Activated CD8-positive, alpha-beta memory T cell treated with anti-CD3 and anti-CD28 coated beads for 48 hours (primary cell): ENCODE measurements around the gene KCTD15.

ENCODE experiments used
- DNase-seq, 3 experiments: peaks; one replicate each; pipeline ENCODE4 v3.0.0-alpha.2; 2020; ENCODE audit warnings: low read depth in 2 of 3, low spot score in 2 of 3

The KCTD15 gene

GRCh38 chr19:33796164-33796875, at the start of gene KCTD15:
Gene KCTD15, plus strand, starts transcription at chr19:33796870. Its CDS starts 3,585 bp downstream, at chr19:33800455.
- DNase-seq: no peak

DNA sequence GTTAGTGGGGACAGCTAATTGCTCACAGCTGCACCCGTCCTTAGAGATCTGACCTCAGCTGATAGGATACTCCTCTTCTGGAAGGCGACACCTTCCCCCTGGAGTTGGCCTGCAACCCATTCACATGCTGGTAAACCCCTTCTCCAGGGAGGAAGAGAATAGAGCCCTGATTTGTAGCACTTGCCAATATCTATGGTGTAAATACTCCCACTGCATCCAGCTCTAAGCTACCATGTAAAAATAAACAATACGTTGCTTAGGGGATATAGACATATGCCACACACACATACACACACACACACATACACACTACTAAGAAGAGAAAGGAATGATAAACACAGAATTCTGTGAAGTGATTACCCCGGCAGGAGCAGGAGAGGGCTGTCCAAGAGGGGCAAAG, 49.4 kb upstream of the KCTD15 start:
- no peak for DNase-seq

DNA sequence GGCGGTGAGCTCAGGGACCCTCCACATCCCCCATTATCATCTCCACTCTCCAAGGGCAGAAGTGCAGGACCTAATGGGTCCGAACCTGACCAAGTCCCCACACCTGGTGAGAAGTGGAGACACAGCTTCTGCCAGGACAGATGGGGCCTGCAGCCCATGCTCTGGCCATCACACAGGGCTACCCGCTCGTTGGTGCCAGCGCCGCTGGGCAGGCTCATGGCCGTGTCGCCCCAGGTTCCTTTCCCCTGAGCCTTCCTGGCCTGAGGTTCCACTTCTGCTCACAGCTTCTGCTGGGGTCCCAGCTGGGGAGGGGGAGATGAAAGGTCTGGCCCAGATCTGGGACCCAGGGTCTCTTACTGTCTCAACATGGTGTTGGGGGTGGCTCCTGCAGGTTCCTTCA, 48.4 kb upstream of the KCTD15 start:
- DNase-seq: no peak

DNA sequence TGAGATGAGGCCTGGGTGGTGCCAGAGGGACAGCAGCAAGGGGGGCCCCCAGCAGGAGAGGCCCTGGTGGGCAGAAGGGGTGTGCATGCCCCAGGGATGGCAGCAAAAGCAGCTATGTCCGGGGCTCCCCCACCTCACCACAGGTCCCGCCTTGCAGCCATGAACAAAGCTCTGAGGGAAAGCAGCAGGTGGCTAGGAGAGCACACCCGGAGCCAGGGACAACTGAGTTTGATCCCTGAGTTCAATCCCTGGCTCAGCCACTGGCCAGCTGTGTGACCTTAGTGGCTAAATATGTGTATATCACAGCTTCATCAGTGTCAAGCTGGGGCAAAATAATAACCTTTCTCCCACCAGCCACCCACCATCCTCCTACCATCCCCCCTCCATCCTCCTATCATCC, 47.7 kb upstream of the KCTD15 start:
- no peak for DNase-seq

- DNase-seq: no peak
Observed at GRCh38 chr19:33749619-33750175, 47.0 kb upstream of the KCTD15 start.

GRCh38 chr19:33750587-33751435, 45.9 kb upstream of the KCTD15 start:
- DNase-seq: no peak

DNA sequence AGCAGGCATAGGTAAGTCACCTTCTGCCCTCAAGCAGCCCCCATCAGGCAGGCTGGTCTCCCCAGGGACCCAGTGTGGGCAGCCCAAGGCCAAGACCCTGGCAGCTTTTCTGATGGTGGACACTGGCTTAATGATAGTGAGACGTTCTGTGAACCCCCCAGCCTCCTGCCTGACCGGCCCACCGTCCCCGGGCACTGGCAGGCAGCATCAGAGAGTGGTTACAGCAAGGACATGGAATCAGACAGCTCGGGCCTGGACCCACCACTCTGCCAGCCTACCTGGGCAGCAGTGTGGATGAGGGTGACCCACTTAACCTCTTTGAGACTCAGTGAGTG, 45.3 kb upstream of the KCTD15 start:
- no peak for DNase-seq

- no peak for DNase-seq
Observed at GRCh38 chr19:33752018-33752800, 44.5 kb upstream of the KCTD15 start.

GRCh38 chr19:33752945-33753344, 43.7 kb upstream of the KCTD15 start:
- no peak for DNase-seq

- DNase-seq: no peak
Observed at GRCh38 chr19:33754361-33754760, 42.3 kb upstream of the KCTD15 start.

GRCh38 chr19:33755099-33756035, 41.3 kb upstream of the KCTD15 start:
- DNase-seq: no peak

GRCh38 chr19:33756177-33756576, 40.5 kb upstream of the KCTD15 start:
- no peak for DNase-seq

DNA sequence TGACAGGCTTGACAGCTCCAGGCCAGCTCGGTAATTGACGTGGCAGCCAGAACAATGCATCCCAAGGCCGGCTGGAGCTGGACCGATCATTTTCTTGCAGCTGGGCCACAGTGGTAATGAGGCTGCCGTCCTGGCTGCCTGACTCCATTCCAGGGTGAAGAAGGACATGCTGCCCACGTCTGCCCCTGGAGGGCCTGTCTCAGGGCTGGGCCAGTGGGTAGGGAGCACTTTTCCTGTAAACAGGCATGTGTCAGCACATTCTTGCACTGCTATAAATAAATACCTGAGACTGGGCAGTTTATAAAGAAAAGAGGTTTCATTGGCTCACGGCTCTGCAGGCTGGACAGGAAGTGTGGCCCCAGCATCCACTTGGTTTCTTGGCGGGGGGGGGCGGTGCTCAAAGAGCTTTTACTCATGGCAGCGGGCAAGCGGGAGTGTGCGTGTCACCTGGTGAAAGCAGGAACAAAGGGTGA, 38.1 kb upstream of the KCTD15 start:
- no peak for DNase-seq

- no peak for DNase-seq
Observed at GRCh38 chr19:33759356-33759755, 37.3 kb upstream of the KCTD15 start.

- no peak for DNase-seq
Observed at GRCh38 chr19:33763633-33764371, 32.9 kb upstream of the KCTD15 start.

- DNase-seq: no peak
Observed at GRCh38 chr19:33766623-33767022, 30.0 kb upstream of the KCTD15 start.

- no peak for DNase-seq
Observed at GRCh38 chr19:33767898-33768413, 28.7 kb upstream of the KCTD15 start.

DNA sequence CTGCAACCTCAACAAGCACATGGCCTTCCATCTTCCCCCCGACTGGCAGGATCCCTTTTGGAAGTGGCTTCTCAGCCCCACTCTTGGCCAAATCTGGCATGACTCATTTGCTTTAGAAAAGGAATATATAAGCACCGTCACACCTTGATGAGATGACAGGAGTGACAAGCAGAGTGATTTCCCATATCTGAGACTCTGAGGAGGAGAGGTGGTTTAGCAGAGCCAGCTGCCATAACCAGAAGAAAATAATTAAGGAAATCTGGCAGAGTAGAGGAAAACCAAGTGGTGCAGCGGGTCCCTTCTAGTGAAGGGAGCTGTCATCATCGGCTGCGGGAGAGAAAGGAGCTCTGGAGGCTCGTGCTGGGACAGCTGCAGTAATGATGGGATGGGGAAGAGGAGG, 27.5 kb upstream of the KCTD15 start:
- no peak for DNase-seq

DNA sequence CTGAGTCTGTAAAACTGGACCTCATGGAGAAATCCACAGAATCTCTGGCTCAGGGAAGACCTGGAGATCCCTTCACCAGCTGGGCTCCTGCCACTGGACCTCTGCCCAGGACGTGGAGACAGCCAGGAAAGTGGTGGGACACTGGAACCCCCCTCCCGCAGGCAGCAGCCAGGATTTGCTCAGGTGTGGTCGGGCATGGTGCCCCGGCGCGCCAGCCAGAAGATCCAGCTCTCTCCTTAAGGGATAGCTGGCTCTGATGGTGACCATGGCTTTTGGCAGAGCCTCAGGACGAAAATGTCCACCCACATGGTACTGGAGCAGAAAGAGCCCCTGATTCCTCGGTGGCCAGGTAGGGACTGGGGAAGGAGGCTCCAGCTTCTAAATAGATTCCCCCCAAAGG, 26.6 kb upstream of the KCTD15 start:
- DNase-seq: no peak
